Upper lobe of left lung (tissue), 4 donors: ENCODE results near the gene NLGN2.

Experiments
- CTCF ChIP-seq, 6 experiments: fragments of 450-650 bp in 4 of 6; fragments of 200-600 bp in 2 of 6; sonication (generic) in 2 of 6; IDR thresholded peaks; one replicate each; pipeline ENCODE4 v1.5.1; 2016 to 2019; ENCODE audit warnings: antibody characterized with exemption in 6 of 6
- POLR2A ChIP-seq, 4 donors: fragments of 450-650 bp; IDR thresholded peaks; one replicate each; pipeline ENCODE4 v1.5.1; 2016 to 2017; ENCODE audit warnings: antibody characterized with exemption in 4 of 4, mild to moderate bottlenecking in 2 of 4
- POLR2AphosphoS5 ChIP-seq, 2 donors: sonication (generic); formaldehyde crosslinking; IDR thresholded peaks; one replicate each; pipeline ENCODE4 v1.5.1; 2017; ENCODE audit warnings: antibody characterized with exemption in 2 of 2

- TF ChIP-seq POLR2A (IDR thresholded peaks at IDR 0.05): peak in 3 of 4 donors; percentile 50 to 96 (median 89)
- peak in 4 of 6 experiments; percentile 32 to 68 (median 53) for TF ChIP-seq CTCF (IDR thresholded peaks at IDR 0.05)
- peak; percentile 70 to 94 for TF ChIP-seq POLR2AphosphoS5 (IDR thresholded peaks at IDR 0.05)
Measured at GRCh38 chr17:7394452-7395191, 13.0 kb upstream of the NLGN2 start, which contains the start of gene PLSCR3.
